GM21619 (cell line): ENCODE data around the gene GSC.
"Not testable (repeated sequence)": the region's sequence is repeated elsewhere in the genome, so short reads cannot be mapped to it uniquely, and the experiment has no call there.

Source experiments
- ATAC-seq: cut with Tn5 transposase; IDR thresholded peaks from one replicate; pipeline ENCODE4 v1.9.1; 2021; ENCODE audit not compliant: unreplicated experiment

Gene GSC

GRCh38 chr14:94769391-94770250 is at the start of gene GSC:
TSS of gene GSC (minus strand) at chr14:94770113. CDS start at chr14:94770015, 98 bp downstream.
- ATAC-seq = no peak

GRCh38 chr14:94819531-94819930 is 49.6 kb upstream of the GSC start:
- ATAC-seq = no peak

- no peak for ATAC-seq
Measured at GRCh38 chr14:94816113-94816512, 46.2 kb upstream of the GSC start.

- no peak for ATAC-seq
Measured at GRCh38 chr14:94805680-94806288, 35.9 kb upstream of the GSC start.

- no peak for ATAC-seq
Measured at GRCh38 chr14:94801225-94801624, 31.3 kb upstream of the GSC start.

GRCh38 chr14:94800764-94801163 is 30.9 kb upstream of the GSC start:
- not testable (repeated sequence) for ATAC-seq

DNA sequence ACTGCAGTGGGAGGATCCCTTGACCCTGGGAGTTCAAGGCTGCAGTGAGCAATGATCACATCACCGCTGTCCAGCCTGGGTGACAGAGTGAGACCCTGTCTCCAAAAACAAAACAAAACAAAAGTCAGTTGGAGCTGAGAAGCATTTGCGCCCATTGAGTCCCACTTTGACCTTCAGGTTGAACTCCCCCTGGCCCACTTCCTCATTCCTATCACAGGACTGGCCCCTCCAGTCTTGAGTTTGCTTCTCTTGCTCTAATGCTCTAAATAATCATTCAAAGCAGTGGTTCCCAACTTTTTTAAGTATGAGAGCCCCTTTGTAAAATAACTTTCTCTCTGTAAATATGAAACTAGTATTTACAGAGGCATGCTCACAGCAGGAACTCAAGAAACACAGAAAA is 28.0 kb upstream of the GSC start:
- no peak for ATAC-seq

DNA sequence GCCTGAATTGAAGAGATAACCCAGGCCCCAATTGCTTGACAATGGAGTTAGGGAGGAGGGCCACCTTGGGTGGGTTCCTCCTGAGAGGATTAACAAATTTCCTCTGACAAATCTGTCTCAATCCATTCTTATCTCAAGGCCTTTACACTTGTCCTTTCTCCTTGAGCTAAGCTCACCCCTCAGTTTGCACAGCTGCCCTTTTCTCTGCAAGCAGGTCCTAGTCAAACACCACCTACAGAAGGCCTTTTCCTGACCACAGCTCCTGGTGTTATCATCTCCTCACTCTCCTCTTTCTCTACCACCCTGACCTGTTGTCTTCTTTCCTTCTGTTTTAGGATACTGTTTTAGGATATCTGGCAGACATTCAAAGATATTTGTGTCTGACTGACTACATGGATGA is 26.4 kb upstream of the GSC start:
- ATAC-seq = no peak

DNA sequence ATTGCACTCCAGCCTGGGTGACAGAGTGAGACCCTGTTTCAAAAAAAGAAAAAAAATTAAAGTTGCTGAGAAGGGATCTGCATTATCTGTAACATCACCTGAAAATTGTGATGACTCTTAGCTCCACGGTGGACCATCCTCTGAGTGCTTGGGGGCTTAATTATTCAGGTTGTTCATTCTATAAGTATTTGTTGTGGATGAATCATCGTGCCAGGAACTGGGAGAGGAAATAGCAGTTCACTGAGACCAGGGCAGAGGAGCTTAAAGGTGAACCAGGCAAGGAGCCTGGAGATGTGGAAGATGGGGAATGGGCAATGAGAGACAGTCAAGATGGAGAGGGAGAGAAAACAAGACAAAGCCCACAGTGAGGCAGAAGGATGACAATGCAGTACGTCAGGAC is 25.5 kb upstream of the GSC start:
- ATAC-seq = no peak

DNA sequence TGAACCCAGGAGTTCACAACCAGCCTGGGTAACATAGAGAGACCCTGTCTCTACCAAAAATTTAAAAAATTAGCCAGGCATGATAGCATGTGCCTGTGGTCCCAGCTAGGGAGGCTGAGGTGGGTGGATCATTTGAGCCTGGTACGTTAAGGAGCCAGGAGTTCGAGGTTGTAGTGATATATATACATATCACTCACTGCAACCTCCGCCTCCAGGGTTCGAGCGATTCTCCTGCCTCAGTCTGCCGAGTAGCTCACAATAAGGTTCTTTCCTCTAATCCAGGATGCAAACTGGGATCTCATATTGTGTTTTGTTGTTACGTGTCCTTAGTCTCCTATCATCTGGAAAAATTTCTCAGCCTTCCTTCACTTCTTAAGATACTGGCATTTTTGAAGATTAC is 24.0 kb upstream of the GSC start:
- ATAC-seq = no peak

DNA sequence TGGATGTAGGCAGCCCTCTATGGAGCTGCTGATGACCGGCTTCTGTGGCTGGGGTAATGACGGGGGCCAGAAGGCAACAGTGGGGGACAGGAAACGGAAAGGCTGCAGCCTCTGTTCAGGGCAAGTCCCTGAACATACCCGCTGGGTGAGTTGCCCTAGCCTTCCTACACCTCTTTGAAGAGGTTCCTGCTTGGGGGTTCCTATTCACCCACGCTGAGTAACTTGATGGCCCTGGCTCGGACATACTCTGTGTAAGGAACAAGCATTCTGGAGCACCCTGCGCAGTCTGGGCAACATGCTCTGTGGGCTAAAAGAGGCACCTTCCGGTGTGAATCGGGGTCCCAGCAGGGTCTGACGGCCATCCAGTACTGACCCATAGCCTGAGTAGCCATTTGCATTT is 17.7 kb upstream of the GSC start:
- ATAC-seq = no peak

DNA sequence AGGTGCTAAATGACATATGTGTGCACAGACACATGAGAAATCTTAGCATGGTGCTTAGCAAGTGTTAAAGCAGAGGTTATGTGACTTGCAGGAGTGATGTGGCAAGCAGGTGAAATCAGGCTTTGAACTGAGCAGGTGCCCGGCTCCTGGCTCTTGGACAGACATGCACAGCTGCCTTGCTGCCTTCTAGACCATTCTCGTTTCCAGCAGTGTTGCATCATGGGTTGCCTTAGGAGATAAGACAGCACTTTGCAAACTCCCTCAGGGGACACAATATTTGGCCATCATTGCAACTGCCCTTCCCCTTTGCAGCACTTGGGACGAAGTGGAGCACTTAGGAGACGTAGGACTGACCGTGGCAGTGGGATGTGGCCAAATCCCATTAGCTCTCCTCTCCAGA is 17.2 kb upstream of the GSC start:
- no peak for ATAC-seq

- no peak for ATAC-seq
Measured at GRCh38 chr14:94780536-94781399, 10.9 kb upstream of the GSC start.

DNA sequence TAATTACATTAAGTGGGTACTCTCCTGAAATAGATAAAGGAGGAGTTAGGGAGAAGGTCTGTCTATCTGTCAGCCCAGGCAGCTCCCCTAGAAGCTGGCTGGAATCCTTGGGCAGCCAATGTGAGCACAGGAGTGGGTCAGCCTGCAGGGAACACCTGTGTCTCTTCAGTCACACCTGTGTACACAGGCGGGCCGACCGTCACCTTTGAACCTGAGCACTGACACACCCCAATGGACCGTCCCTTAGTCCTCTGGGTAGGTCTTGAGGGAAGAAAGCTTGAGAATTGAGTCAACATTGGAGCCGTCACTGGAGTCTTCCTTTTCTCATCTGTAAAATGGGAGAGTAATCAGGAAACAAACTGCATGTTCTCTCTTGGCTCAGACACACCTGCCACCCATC is 9.8 kb upstream of the GSC start:
- ATAC-seq = no peak

DNA sequence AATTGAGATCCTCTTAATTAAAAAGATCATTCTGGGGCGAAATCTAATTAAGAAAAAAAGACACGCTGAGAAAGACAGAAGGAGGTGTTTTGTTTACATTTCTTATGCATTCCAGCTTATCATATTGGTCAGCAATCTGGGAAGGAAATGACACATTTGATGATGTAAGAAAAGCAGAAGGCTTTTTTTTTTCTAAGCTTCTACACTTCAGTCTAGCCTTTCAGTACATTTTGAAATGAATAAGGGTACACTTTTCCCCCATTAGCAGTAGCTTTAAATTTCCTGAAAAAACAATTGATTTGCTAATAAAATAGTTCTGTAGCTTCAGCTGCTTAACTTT is 5.9 kb upstream of the GSC start:
- no peak for ATAC-seq

DNA sequence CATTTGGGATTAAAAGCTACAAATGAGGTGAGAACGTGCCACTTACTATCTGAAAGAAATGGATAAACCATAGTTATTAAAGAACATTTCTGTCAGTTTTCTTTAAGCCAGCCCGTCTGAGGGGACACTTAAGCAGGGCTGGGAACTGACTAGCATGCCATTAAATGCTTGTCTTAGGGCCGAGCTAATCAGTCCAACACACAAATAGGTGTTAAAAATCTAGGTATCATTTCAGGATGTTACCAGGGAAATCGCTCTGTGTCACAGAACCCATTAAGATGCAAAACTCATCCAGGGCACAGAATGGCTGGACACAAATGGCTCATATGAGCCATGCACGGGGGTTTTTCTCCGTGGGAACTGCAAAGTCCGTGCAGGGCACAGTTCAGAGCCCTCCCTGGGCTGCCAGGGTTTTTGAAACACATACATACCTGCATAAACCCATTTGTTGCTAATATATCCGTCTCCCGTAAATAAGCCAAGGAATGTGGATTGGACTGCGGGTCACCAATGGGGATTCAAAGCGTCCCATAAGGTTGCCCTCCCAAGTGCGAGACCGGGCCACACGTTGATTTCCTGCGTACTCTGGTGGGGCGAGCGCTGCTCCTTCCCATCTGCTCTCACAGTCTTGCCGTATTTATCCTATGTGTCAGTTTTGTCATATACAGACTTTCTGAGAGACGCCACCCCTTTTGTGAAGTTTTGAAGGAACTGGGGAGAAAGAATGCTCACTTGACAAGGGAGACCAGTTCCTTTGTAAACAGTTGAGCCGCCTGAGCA is 5.4 kb upstream of the GSC start:
- no peak for ATAC-seq

DNA sequence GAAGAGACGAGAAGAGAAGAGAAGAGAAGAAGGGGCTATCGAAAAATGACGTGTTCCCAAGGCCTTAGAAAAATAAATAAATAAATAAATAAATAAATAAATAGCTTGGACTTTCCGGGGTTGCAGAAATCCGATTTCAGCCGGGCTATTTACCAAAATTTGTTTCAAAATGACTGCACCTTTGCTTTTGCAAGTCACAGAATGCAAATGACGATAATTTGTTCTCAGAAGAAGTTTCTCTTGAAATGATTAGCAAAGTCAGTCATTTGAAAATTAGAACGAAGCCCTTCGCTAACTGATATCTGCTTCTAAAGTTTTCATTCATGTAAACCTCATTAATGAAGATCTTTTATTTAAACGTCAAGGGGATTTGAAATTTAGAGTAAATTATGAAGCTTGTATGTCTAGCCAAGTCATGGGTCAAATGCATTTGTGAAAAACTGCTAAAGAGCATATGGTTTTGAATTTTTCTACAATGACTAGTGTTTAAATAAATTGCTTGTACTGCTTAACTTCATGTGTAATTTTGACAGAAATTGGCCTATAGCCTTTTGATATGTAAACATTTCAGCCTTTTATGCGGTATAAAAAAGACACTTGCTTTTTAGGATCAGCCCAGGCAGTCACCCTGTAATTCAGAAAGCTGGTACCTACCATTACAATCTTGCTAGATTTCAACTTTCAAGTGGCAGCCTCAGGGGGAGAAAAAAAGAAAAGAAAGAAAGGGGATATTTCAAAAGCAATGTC is 4.6 kb upstream of the GSC start:
- ATAC-seq = no peak

DNA sequence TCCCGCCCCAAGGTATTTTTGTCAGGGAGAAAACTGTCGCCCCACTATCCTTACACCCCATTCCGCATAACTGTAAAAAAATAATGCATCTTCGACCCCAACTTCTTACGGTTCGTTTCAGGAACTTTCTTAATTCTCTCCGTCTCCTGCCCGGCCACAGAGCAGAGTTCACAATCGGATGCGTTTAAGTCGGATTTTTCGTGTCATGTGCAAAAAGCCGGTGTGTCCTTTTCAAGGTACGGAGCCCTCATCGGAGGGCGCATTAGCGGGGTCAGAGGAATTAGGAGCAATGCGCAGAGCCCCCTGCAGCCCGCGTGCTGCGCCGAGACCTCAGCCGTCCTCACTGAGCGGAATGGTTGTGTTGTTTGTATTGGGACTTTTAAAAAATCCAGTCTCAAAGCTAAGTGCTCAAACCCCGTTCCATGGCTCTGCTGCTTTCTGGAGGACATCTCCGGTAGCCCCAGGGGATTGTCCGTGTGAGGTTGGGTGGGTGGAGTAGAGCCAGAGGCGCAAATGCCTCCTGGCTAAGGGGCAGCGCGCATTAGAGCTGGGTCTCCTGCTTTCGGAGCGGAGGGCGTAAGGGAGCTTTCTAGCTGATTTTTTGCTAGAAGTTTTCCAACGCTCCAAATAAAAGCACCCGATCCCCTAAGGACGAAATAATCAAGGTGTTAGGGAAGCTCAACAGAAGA is 3.9 kb upstream of the GSC start:
- no peak for ATAC-seq

GRCh38 chr14:94773061-94773648 is 3.2 kb upstream of the GSC start:
- no peak for ATAC-seq
